Thyroid gland (tissue), 4 donors: ENCODE data around the gene BLM. TPM values are rescaled to one million over a fixed set of nuclear protein-coding genes. Genes with fewer than 3 reads are reported as not detected.

Source experiments
- DNase-seq, 2 donors: peaks; one replicate each; pipeline ENCODE4 v3.0.0-alpha.2; 2019
- H3K27ac ChIP-seq, 3 donors: fragments of 200-600 bp; sonication (generic); 1 replicate in 2 of 3; 2 replicates in 1 of 3; pipeline ENCODE4 v1.5.1; 2016 to 2019; ENCODE audit warnings: mild to moderate bottlenecking in 1 of 3, moderate library complexity in 1 of 3
- H3K27me3 ChIP-seq: fragments of 200-600 bp; sonication (generic); one replicate; pipeline ENCODE4 v1.5.1; 2019
- H3K36me3 ChIP-seq, 2 donors: fragments of 200-600 bp; sonication (generic); one replicate each; pipeline ENCODE4 v1.5.1; 2016 to 2019
- H3K4me1 ChIP-seq, 2 donors: fragments of 200-600 bp; sonication (generic); one replicate each; pipeline ENCODE4 v1.5.1; 2017 to 2019
- H3K4me3 ChIP-seq, 3 donors: fragments of 200-600 bp; sonication (generic); replicated peaks in 1 of 3; 1 replicate in 2 of 3; 2 replicates in 1 of 3; pipeline ENCODE4 v1.5.1; 2016; ENCODE audit warnings: mild to moderate bottlenecking in 1 of 3
- H3K9me3 ChIP-seq: fragments of 200-600 bp; sonication (generic); one replicate; pipeline ENCODE4 v1.5.1; 2017
- CTCF ChIP-seq, 6 experiments: fragments of 200-600 bp in 3 of 6; fragments of 450-650 bp in 3 of 6; sonication (generic) in 3 of 6; IDR thresholded peaks; one replicate each; pipeline ENCODE4 v1.5.1; 2016 to 2019; ENCODE audit warnings: antibody characterized with exemption in 6 of 6, mild to moderate bottlenecking in 2 of 6, inconsistent platforms in 1 of 6, moderate library complexity in 1 of 6
- POLR2A ChIP-seq, 2 donors: fragments of 450-650 bp; IDR thresholded peaks; one replicate each; pipeline ENCODE4 v1.6.1; 2017; ENCODE audit warnings: antibody characterized with exemption in 2 of 2, mild to moderate bottlenecking in 2 of 2, moderate library complexity in 1 of 2
- WGBS, 2 donors: methylation state at CpG; one replicate each; pipeline ENCODE4 v1.1.5; 2017; 5-methylcytosine and 5-hydroxymethylcytosine counted together
- intact Hi-C: fragments of 100-400 bp; cut with DNase I; formaldehyde crosslinking; loops from one replicate; pipeline ENCODE4 v1.15.1; 2023
- total RNA-seq, 4 donors: library from RNA; depleted of rRNA; stranded (reverse); fragments of >200 nt; gene quantifications; one replicate each; pipeline ENCODE4 v1.2.3, GENCODE V29; 2016

BLM gene
- total RNA-seq, 4 donors from 2014 or later = 0.67 to 1.3 (median 1.2) TPM

- Histone ChIP-seq H3K36me3 (no peaks in the 10 kb centered on the region), H3K4me3 (no peak overlapping the region), H3K27me3 (no peaks in the 10 kb centered on the region), H3K27ac (no peak overlapping the region), H3K4me1 (peaks cover 6 to 22% of the 10 kb centered on the region in 2 donors), H3K9me3 (no peaks in the 10 kb centered on the region)
- TF ChIP-seq POLR2A (IDR thresholded peaks at IDR 0.05) = no peak
- TF ChIP-seq CTCF (IDR thresholded peaks at IDR 0.05) = no peak
- no peak for DNase-seq
- intact Hi-C loops = no loop called here
- 90 to 97% methylated on average over 19 to 20 of the region's 20 CpGs for WGBS, 2 donors
These were observed 109.8 kb downstream of the BLM start for GRCh38 chr15:90826886-90827435.

GRCh38 chr15:90828111-90828510 is 111.0 kb downstream of the BLM start:
- 76 to 94% methylated on average over 10 to 12 of the region's 12 CpGs for WGBS, 2 donors
- intact Hi-C loops = no loop called here

GRCh38 chr15:90829126-90829525 is 112.0 kb downstream of the BLM start:
- TF ChIP-seq CTCF (IDR thresholded peaks at IDR 0.05) (no peak), POLR2A (IDR thresholded peaks at IDR 0.05) (no peak)
- no peaks in the 10 kb centered on the region for H3K36me3 ChIP-seq
- DNase-seq = no peak
- intact Hi-C loops = no loop called here
- 95 to 99% methylated on average over 6 of the region's 6 CpGs for WGBS, 2 donors
- H3K27me3 ChIP-seq = no peaks in the 10 kb centered on the region
- no peak overlapping the region for H3K4me3 ChIP-seq
- no peak overlapping the region for H3K27ac ChIP-seq
- peaks cover 6 to 22% of the 10 kb centered on the region in 2 donors for H3K4me1 ChIP-seq
- no peaks in the 10 kb centered on the region for H3K9me3 ChIP-seq

More at GRCh38 chr15:90828111-90828510, 111.0 kb downstream of the BLM start:
- DNase-seq = no peak
- H3K9me3 ChIP-seq = no peaks in the 10 kb centered on the region
- H3K27me3 ChIP-seq = no peaks in the 10 kb centered on the region
- no peak overlapping the region for H3K27ac ChIP-seq
- peaks cover 6 to 22% of the 10 kb centered on the region in 2 donors for H3K4me1 ChIP-seq
- TF ChIP-seq CTCF (IDR thresholded peaks at IDR 0.05) = no peak
- TF ChIP-seq POLR2A (IDR thresholded peaks at IDR 0.05) = no peak
- no peak overlapping the region for H3K4me3 ChIP-seq
- H3K36me3 ChIP-seq = no peaks in the 10 kb centered on the region

- H3K27ac ChIP-seq = peak overlapping the region; percentile 25 to 75 (median 72)
- H3K4me1 ChIP-seq = peaks cover 6 to 22% of the 10 kb centered on the region in 2 donors
- intact Hi-C loops = no loop called here
- 21 to 27% methylated on average over 14 to 15 of the region's 15 CpGs for WGBS, 2 donors
- H3K27me3 ChIP-seq = no peaks in the 10 kb centered on the region
- no peaks in the 10 kb centered on the region for H3K9me3 ChIP-seq
- DNase-seq = peak; percentile 70 to 76
- TF ChIP-seq POLR2A (IDR thresholded peaks at IDR 0.05) = no peak
- TF ChIP-seq CTCF (IDR thresholded peaks at IDR 0.05) = no peak
- H3K4me3 ChIP-seq = no peak overlapping the region
- no peaks in the 10 kb centered on the region for H3K36me3 ChIP-seq
These were observed 112.8 kb downstream of the BLM start for GRCh38 chr15:90829942-90830440.

- intact Hi-C loops = no loop called here
- TF ChIP-seq CTCF (IDR thresholded peaks at IDR 0.05) = no peak
- TF ChIP-seq POLR2A (IDR thresholded peaks at IDR 0.05) = no peak
- Histone ChIP-seq H3K4me3 (no peak overlapping the region), H3K27me3 (no peaks in the 10 kb centered on the region), H3K27ac (no peak overlapping the region), H3K9me3 (no peaks in the 10 kb centered on the region), H3K4me1 (peaks cover 11 to 17% of the 10 kb centered on the region in 2 donors), H3K36me3 (no peaks in the 10 kb centered on the region)
- no peak for DNase-seq
- 68 to 70% methylated on average over 5 of the region's 5 CpGs for WGBS, 2 donors
These were observed 117.5 kb downstream of the BLM start for GRCh38 chr15:90834626-90835025.
